Suppressor macrophage (primary cell): ENCODE measurements around the gene GNRHR.

Experiments
- DNase-seq, 4 experiments: peaks; one replicate each; pipeline ENCODE4 v3.0.0-alpha.2; 2020 to 2022

GNRHR gene

GRCh38 chr4:67699603-67700002, 54.6 kb downstream of the GNRHR start:
- no peak for DNase-seq

GRCh38 chr4:67697860-67698687, 56.1 kb downstream of the GNRHR start:
- DNase-seq, result peak in 1 of 4 experiments; percentile 7

GRCh38 chr4:67696061-67696460, 58.1 kb downstream of the GNRHR start:
- DNase-seq, result no peak

- DNase-seq, result no peak
Observed at GRCh38 chr4:67694662-67695061, 59.5 kb downstream of the GNRHR start.

GRCh38 chr4:67691328-67691727, 62.9 kb downstream of the GNRHR start:
- DNase-seq, result peak in 3 of 4 experiments; percentile 13 to 77 (median 61)
